Measurements from ENCODE around the gene ANO7. TPM values are rescaled to one million over a fixed set of nuclear protein-coding genes. Genes with fewer than 3 reads are reported as not detected.

Gene ANO7
- total and polyA plus RNA-seq, 2 of the 13 experiments (the other 11 are each of a cell fraction or from before 2014, with no cell fraction given) = 4.1 to 4.9 TPM

- TF ChIP-seq GMEB2 (CRISPR knock-in tag; IDR thresholded peaks at IDR 0.05; ENCODE audit: low read depth) (no peak), ISL2 (CRISPR knock-in tag; IDR thresholded peaks at IDR 0.05) (peak; percentile 61), ZSCAN22 (CRISPR knock-in tag; IDR thresholded peaks at IDR 0.05) (peak; percentile 52; the same call in 1 of the 2 replicates), PHF5A (CRISPR knock-in tag; IDR thresholded peaks at IDR 0.05; ENCODE audit: low read depth, unreplicated experiment) (peak; percentile 8), NFE2L2 (IDR thresholded peaks at IDR 0.05; ENCODE audit: low read length) (no peak), SIN3B (IDR thresholded peaks at IDR 0.05; ENCODE audit: low read length) (no peak), ZBTB21 (CRISPR knock-in tag; IDR thresholded peaks at IDR 0.05) (no peak), ZNF512 (CRISPR knock-in tag; IDR thresholded peaks at IDR 0.05) (no peak), PHF8 (CRISPR knock-in tag; IDR thresholded peaks at IDR 0.05) (no peak; the same call in 1 of the 2 replicates), ZNF619 (CRISPR knock-in tag; IDR thresholded peaks at IDR 0.05) (peak; percentile 6; the same call in 1 of the 2 replicates), SALL1 (CRISPR knock-in tag; IDR thresholded peaks at IDR 0.05) (peak; percentile 66), THAP9 (CRISPR knock-in tag; IDR thresholded peaks at IDR 0.05; ENCODE audit: borderline replicate concordance) (peak; percentile 64; the same call in 1 of the 2 replicates), NR2F2 (IDR thresholded peaks at IDR 0.05; ENCODE audit: borderline replicate concordance, low read depth) (no peak; the same call in 1 of the 2 replicates), MAZ (IDR thresholded peaks at IDR 0.05; ENCODE audit: borderline replicate concordance, low read depth, low read length) (no peak), MAZ (CRISPR knock-in tag; IDR thresholded peaks at IDR 0.05; ENCODE audit: low read depth) (peak; percentile 83)
- TF ChIP-seq, protein P1, sequence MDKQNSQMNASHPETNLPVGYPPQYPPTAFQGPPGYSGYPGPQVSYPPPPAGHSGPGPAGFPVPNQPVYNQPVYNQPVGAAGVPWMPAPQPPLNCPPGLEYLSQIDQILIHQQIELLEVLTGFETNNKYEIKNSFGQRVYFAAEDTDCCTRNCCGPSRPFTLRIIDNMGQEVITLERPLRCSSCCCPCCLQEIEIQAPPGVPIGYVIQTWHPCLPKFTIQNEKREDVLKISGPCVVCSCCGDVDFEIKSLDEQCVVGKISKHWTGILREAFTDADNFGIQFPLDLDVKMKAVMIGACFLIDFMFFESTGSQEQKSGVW (CRISPR knock-in tag; IDR thresholded peaks at IDR 0.05; ENCODE audit: borderline replicate concordance) = no peak
- TF ChIP-seq, protein P2, sequence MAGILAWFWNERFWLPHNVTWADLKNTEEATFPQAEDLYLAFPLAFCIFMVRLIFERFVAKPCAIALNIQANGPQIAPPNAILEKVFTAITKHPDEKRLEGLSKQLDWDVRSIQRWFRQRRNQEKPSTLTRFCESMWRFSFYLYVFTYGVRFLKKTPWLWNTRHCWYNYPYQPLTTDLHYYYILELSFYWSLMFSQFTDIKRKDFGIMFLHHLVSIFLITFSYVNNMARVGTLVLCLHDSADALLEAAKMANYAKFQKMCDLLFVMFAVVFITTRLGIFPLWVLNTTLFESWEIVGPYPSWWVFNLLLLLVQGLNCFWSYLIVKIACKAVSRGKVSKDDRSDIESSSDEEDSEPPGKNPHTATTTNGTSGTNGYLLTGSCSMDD (CRISPR knock-in tag; IDR thresholded peaks at IDR 0.05) = no peak
- TF ChIP-seq, protein P3, sequence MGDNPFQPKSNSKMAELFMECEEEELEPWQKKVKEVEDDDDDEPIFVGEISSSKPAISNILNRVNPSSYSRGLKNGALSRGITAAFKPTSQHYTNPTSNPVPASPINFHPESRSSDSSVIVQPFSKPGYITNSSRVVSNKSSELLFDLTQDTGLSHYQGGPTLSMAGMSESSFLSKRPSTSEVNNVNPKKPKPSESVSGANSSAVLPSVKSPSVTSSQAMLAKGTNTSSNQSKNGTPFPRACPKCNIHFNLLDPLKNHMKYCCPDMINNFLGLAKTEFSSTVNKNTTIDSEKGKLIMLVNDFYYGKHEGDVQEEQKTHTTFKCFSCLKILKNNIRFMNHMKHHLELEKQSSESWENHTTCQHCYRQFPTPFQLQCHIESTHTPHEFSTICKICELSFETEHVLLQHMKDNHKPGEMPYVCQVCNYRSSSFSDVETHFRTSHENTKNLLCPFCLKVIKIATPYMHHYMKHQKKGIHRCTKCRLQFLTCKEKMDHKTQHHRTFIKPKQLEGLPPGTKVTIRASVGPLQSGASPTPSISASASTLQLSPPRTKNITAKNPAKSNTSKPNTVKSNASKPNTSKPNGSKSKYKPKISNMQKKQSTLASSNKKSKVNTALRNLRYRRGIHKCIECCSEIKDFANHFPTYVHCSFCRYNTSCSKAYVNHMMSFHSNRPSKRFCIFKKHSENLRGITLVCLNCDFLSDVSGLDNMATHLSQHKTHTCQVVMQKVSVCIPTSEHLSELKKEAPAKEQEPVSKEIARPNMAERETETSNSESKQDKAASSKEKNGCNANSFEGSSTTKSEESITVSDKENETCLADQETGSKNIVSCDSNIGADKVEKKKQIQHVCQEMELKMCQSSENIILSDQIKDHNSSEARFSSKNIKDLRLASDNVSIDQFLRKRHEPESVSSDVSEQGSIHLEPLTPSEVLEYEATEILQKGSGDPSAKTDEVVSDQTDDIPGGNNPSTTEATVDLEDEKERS (CRISPR knock-in tag; IDR thresholded peaks at IDR 0.05) = 0 out of 2 replicates have a peak, but pooled peaks have one; percentile 22
Measured at GRCh38 chr2:241224018-241224850, 35.8 kb downstream of the ANO7 start (continued).
